ENCODE results near the gene EFNA3. TPM values are rescaled to one million over a fixed set of nuclear protein-coding genes. Genes with fewer than 3 reads are reported as not detected.
A peak's percentile ranks its signal among the peaks of the same experiment; 100 is the strongest.

EFNA3 gene
- polyA plus RNA-seq, 1 donor (not counting 4 experiments of a cell fraction or from before 2014, with no cell fraction given): 4.4 TPM

- no peaks in the 10 kb centered on the region for H3K36me3 ChIP-seq (ENCODE audit: control insufficient read depth in 2 of 2, extremely low read depth in 1 of 2, insufficient read depth in 2 of 2, low read length in 2 of 2)
- H3K9me1 ChIP-seq (ENCODE audit: control insufficient read depth, extremely low read depth, insufficient read depth, low read length): peaks cover 3% of the 10 kb centered on the region
- H3K9me3 ChIP-seq (ENCODE audit: control insufficient read depth, low read depth, low read length): no peaks in the 10 kb centered on the region
- no peak overlapping the region for H3K4me3 ChIP-seq (ENCODE audit: control insufficient read depth in 2 of 3, extremely low read depth in 1 of 3, insufficient read depth in 2 of 3, low read depth in 1 of 3, low read length in 3 of 3)
- H3K27ac ChIP-seq (ENCODE audit: control insufficient read depth, insufficient read depth, low read length): no peak overlapping the region
- no peaks in the 10 kb centered on the region for H4K20me1 ChIP-seq (ENCODE audit: control insufficient read depth, extremely low read depth, insufficient read depth, low read length)
- H3K27me3 ChIP-seq (ENCODE audit: control insufficient read depth, extremely low read depth, insufficient read depth, low read length): no peaks in the 10 kb centered on the region
- DNase-seq (ENCODE audit: low read depth, low spot score) (no peak), FAIRE-seq (no peak)
- H3K9ac ChIP-seq (ENCODE audit: control insufficient read depth, extremely low read depth, insufficient read depth, low read length): no peak overlapping the region
- no peak for TF ChIP-seq EZH2 (IDR thresholded peaks at IDR 0.05; ENCODE audit: low read length)
- TF ChIP-seq, protein P1, sequence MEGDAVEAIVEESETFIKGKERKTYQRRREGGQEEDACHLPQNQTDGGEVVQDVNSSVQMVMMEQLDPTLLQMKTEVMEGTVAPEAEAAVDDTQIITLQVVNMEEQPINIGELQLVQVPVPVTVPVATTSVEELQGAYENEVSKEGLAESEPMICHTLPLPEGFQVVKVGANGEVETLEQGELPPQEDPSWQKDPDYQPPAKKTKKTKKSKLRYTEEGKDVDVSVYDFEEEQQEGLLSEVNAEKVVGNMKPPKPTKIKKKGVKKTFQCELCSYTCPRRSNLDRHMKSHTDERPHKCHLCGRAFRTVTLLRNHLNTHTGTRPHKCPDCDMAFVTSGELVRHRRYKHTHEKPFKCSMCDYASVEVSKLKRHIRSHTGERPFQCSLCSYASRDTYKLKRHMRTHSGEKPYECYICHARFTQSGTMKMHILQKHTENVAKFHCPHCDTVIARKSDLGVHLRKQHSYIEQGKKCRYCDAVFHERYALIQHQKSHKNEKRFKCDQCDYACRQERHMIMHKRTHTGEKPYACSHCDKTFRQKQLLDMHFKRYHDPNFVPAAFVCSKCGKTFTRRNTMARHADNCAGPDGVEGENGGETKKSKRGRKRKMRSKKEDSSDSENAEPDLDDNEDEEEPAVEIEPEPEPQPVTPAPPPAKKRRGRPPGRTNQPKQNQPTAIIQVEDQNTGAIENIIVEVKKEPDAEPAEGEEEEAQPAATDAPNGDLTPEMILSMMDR (optimal IDR thresholded peaks at IDR 0.05 in 1 of 3, IDR thresholded peaks at IDR 0.05 in 1 of 3, conservative IDR thresholded peaks at IDR 0.05 in 1 of 3; ENCODE audit: extremely low read depth in 1 of 3, insufficient read depth in 2 of 3, low read length in 3 of 3): no peak
- no peaks in the 10 kb centered on the region for H3K79me2 ChIP-seq (ENCODE audit: control insufficient read depth, insufficient read depth, low read length)
- dilution Hi-C loops (cut with MboI; ENCODE audit: extremely low pct_ligation_motif_present, low sequenced_read_pairs): no loop called here
- no peak overlapping the region for H3K4me2 ChIP-seq (ENCODE audit: control insufficient read depth, extremely low read depth, insufficient read depth, low read depth, low read length)
- peaks cover 31% of the 10 kb centered on the region for H3K4me1 ChIP-seq (ENCODE audit: control insufficient read depth, extremely low read depth, insufficient read depth, low read length)
- no peak overlapping the region for H2AFZ ChIP-seq (ENCODE audit: control insufficient read depth, low read length)
Measured at GRCh38 chr1:155037043-155037442, 41.6 kb upstream of the EFNA3 start.

DNA sequence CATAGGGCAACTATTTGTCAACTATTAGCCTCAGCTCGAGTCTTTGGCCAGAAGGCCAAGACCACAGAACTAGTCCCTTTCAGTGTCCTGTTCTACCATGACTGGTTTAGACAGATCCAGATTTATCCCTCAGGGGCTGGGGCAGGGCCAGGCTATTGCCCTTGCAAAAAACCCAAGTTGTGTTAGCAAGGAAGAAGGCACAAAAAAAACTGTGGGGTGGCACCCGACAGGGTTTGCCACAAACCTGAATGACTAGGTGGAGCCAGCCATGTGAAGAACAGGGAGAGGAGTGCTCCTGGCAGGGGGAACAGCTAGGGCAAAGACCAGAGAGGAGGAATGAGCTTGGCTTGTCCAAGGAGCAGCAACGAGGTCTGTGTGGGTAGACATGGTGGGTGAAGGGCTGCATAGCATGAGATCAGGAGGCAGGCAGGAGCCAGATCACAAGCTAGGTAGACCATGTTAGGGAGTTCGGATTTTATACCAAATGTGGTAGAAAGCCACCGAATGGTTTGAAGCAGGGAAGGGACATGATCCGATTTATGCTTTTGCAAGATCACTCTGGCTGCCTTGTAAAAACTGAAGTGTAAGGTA, 40.7 kb upstream of the EFNA3 start:
- Histone ChIP-seq H3K9me1 (ENCODE audit: control insufficient read depth, extremely low read depth, insufficient read depth, low read length) (peaks cover 3% of the 10 kb centered on the region), H2AFZ (ENCODE audit: control insufficient read depth, low read length) (no peak overlapping the region), H3K36me3 (ENCODE audit: control insufficient read depth in 2 of 2, extremely low read depth in 1 of 2, insufficient read depth in 2 of 2, low read length in 2 of 2) (no peaks in the 10 kb centered on the region), H3K4me2 (ENCODE audit: control insufficient read depth, extremely low read depth, insufficient read depth, low read depth, low read length) (peak overlapping the region; percentile 59), H3K4me1 (ENCODE audit: control insufficient read depth, extremely low read depth, insufficient read depth, low read length) (peaks cover 31% of the 10 kb centered on the region), H3K27me3 (ENCODE audit: control insufficient read depth, extremely low read depth, insufficient read depth, low read length) (no peaks in the 10 kb centered on the region), H4K20me1 (ENCODE audit: control insufficient read depth, extremely low read depth, insufficient read depth, low read length) (no peaks in the 10 kb centered on the region), H3K27ac (ENCODE audit: control insufficient read depth, insufficient read depth, low read length) (peak overlapping the region; percentile 53), H3K9me3 (ENCODE audit: control insufficient read depth, low read depth, low read length) (no peaks in the 10 kb centered on the region), H3K79me2 (ENCODE audit: control insufficient read depth, insufficient read depth, low read length) (no peaks in the 10 kb centered on the region), H3K9ac (ENCODE audit: control insufficient read depth, extremely low read depth, insufficient read depth, low read length) (no peak overlapping the region), H3K4me3 (ENCODE audit: control insufficient read depth in 2 of 3, extremely low read depth in 1 of 3, insufficient read depth in 2 of 3, low read depth in 1 of 3, low read length in 3 of 3) (peak overlapping the region in 1 of 3 experiments; percentile 16)
- no peak for TF ChIP-seq EZH2 (IDR thresholded peaks at IDR 0.05; ENCODE audit: low read length)
- TF ChIP-seq, protein P1 (optimal IDR thresholded peaks at IDR 0.05 in 1 of 3, IDR thresholded peaks at IDR 0.05 in 1 of 3, conservative IDR thresholded peaks at IDR 0.05 in 1 of 3; ENCODE audit: extremely low read depth in 1 of 3, insufficient read depth in 2 of 3, low read length in 3 of 3): no peak
- dilution Hi-C loops (cut with MboI; ENCODE audit: extremely low pct_ligation_motif_present, low sequenced_read_pairs): no loop called here
- DNase-seq (ENCODE audit: low read depth, low spot score): no peak
- no peak for FAIRE-seq

All from keratinocyte (primary cell).